Sigmoid colon (tissue), 4 donors: ENCODE data around the gene ALOX15B.

Experiments
- CTCF ChIP-seq, 4 experiments: fragments of 450-650 bp in 3 of 4; fragments of 200-600 bp in 1 of 4; IDR thresholded peaks; one replicate each; pipeline ENCODE4 v1.5.1; 2016 to 2019; ENCODE audit warnings: antibody characterized with exemption in 4 of 4, mild to moderate bottlenecking in 3 of 4, moderate library complexity in 2 of 4
- EP300 ChIP-seq, 4 donors: sonication (generic); formaldehyde crosslinking; IDR thresholded peaks; one replicate each; pipeline ENCODE4 v1.6.1; 2017; ENCODE audit warnings: antibody characterized with exemption in 4 of 4
- POLR2A ChIP-seq, 2 donors: fragments of 450-650 bp; IDR thresholded peaks; one replicate each; pipeline ENCODE4 v1.6.1; 2016; ENCODE audit warnings: antibody characterized with exemption in 2 of 2, mild to moderate bottlenecking in 2 of 2, moderate library complexity in 2 of 2
- POLR2AphosphoS5 ChIP-seq, 4 donors: sonication (generic); formaldehyde crosslinking; IDR thresholded peaks; one replicate each; pipeline ENCODE4 v1.6.1; 2017; ENCODE audit warnings: antibody characterized with exemption in 4 of 4

- TF ChIP-seq CTCF (IDR thresholded peaks at IDR 0.05) (no peak), POLR2A (IDR thresholded peaks at IDR 0.05) (no peak), EP300 (IDR thresholded peaks at IDR 0.05) (no peak), POLR2AphosphoS5 (IDR thresholded peaks at IDR 0.05) (no peak)
Measured at GRCh38 chr17:8084250-8084649, 45.4 kb downstream of the ALOX15B start.
